Measurements from ENCODE around the gene FIBP.

GRCh38 chr11:65843811-65844210, 44.5 kb downstream of the FIBP start:
- no peak for TF ChIP-seq CTCF (conservative IDR thresholded peaks at IDR 0.05)
- TF ChIP-seq EZH2 (IDR thresholded peaks at IDR 0.05; ENCODE audit: low read depth), result no peak

Measured in PC-9 (cell line).